Amniotic stem cell (primary cell): Measurements from ENCODE around the gene DNLZ.
"Not testable (repeated sequence)": the region's sequence is repeated elsewhere in the genome, so short reads cannot be mapped to it uniquely, and the experiment has no call there.

Experiments
- DNase-seq: peaks from one replicate; lab custom pipeline; 2025; lab: John Stamatoyannopoulos, UW

The DNLZ gene

DNA sequence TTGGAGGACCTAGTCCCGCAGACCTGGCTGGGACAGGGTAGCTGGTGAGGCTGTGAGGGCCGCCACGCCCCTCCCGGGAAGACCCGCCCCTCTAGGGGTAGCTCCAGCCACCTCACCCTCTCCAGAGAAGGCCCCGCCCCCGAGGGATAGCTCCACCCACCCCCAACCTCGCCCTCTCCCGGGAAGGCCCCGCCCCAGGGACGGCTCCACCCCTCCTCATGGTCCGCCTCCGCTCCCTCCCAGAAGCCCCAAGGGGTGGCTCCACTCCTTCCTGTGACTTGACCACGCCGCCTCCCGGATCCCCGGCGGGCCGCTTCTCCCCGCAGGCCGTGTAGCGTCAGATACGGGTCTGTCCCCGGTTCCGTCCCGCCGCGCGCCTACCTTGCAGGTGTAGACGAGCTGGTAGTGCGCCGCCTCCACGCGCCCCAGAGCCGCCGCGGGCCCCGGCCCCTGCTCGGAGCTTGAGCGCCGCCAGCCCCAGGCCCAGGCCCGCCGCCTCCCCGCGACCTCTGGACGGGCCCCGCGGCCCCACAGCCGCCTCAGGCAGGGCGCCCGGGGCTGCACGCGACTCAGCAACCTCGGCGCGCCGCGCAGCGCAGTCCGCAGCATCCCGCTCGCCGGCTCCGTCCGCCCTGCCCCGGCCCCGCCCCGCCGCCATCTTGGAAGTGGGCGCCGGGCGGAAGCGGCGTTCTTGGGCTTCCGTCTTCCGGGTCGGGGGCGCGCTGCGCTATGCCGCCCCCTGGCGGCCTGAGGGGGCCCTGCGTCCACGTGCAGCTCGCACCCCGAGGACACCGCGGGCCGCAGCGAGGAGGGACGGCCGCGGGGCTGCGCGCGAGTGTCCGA, at the start of gene DNLZ:
TSS of gene DNLZ (minus strand) at position 639 of the 843 bp plus-strand sequence. CDS start at position 609, 30 bp downstream.
- DNase-seq = peak; percentile 87

GRCh38 chr9:136412962-136413361, 49.4 kb upstream of the DNLZ start:
- no peak for DNase-seq

- DNase-seq = no peak
Measured at GRCh38 chr9:136411378-136411777, 47.8 kb upstream of the DNLZ start.

DNA sequence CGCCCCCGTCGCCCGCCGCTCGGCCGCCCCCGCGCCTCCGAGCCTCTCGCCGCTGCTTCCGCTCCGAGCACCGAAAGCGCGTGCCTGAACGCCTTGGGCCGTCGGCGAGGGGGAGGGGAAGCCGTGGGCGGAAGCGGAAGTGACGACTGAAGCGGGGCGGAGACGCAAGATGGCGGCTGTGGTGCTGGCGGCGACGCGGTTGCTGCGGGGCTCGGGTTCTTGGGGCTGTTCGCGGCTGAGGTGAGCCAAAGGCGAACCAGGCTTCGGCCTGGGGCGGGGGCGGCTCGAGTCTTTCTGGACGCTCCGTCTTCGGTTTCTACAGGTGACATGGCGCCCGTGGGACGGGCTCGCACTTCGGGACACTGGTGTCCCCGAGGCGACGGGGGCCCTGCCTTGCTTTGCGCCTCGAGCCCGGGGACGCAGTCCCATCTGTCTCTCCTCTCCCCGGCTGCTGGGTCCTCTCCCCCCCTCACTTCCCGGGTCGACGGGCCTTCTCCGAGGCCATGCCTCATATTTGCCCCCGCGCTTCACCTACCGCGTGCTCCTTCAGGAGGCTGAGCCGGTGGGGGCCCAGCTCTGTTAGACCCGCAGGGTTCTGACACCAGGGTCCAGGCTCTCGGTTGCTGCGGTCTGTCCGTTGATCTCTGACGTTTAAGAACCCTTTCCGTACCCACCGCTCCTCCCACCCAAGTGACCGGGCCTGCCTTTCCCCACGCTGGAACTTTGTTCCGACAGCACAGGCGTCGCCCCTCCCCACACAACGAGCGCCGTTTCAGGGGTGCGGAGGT, 47.1 kb upstream of the DNLZ start, which contains the start of the genes ENTR1 and PMPCA:
TSS of gene ENTR1 (minus strand) at position 115 of the 788 bp plus-strand sequence. CDS start 217 bp downstream, outside the sequence.
TSS of gene PMPCA (plus strand) at position 159 of the 788 bp plus-strand sequence. CDS start at position 170, 11 bp downstream.
- DNase-seq = peak; percentile 80

DNA sequence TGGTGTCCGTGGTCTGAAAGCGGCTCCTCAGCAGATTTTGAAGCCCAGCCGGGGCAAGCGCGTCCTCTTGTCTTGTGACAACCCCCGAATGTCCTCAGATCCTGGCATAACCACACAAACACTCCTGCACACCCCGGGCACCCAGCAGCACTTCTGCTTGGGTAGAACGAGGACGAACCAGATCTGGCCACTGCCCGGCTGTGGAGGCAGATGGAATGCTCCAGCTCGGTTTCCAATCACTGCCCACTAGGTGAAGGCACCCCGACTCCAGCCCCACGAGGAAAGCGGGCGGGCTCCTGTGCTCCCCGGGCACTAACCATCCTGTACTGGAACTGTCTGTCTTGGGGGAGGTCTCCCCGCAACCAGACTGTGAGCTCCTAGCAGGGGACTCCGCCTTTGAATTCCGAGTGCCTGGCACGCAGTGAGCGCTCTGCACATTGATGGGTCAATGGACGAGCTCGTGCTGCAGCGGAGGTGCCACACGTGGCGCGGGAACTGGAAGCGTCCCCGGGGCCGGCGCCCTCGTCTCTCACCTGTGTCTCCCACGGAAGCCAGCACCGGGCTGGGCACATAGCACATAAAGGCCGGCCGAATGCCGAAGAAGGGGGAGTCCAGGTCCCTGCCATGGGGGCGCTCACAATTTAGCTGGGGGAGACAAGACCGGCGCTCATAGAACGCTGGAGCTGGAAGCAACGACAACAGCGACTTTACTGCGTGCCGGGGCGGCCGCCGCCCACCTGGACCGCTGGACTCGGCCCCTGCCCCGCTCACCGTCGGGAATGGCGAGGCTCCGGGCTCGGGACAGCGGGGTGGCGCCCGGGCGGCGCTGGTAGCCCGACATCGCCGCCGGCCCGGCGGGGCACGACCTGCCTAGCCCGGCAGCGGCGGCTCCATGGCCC, 46.3 kb upstream of the DNLZ start:
- no peak for DNase-seq

GRCh38 chr9:136407911-136408310, 44.4 kb upstream of the DNLZ start:
- no peak for DNase-seq

DNA sequence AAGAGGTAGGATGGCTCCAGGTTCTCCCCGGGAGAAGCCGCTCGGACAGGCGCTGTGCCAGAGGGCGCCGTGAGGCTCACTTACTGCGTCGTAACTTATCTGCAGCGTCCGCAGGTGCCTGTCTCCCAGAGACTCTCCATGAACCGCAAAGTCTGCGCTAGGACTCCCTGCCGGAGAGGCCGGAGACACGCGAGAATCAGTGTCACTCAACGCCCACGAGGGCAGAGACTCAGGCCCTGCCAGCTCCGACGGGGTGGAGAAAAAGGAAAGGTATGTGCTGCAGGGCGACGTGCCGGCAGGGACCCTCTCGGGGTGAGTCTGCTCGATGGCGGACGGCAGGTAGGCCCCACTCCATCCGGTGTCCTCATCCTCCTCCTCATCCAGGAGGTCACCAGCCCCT, 43.5 kb upstream of the DNLZ start:
- not testable (repeated sequence) for DNase-seq

DNA sequence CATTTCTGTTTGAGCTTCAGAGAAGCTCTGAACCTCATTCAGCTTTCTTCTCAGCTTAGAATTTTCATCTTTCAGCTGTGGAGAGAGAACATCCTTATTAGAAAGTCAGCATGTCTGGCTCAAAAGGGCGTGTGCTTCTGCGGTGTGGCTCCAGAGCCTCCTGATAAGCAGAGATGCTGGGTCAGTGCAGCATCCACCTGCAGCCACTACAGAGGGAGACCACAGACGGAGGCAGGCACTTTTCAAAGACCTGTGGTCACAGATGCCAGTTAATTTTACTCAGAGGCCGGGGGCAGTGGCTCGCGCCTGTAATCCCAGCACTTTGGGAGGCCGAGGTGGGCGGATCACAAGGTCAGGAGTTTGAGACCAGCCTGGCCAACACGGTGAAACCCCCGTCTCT, 42.4 kb upstream of the DNLZ start:
- DNase-seq = not testable (repeated sequence)

- DNase-seq = no peak
Measured at GRCh38 chr9:136405481-136405880, 41.9 kb upstream of the DNLZ start.

DNA sequence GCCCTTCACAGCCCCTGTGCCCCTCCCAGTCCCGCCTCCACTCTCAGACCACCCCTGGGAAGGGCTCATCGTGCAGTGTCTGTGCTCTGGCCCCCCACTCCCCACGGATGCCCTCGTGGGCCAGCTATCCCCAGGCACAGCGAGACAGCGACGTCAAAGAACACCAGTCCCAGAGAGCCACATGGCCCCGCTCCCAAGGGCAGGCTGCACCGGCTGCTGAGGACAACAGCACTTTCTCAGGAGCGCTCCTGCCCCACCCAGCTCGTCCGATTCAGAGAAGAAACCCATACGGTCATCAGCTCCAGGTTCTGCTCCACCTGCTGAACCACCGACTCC, 41.2 kb upstream of the DNLZ start:
- no peak for DNase-seq

DNA sequence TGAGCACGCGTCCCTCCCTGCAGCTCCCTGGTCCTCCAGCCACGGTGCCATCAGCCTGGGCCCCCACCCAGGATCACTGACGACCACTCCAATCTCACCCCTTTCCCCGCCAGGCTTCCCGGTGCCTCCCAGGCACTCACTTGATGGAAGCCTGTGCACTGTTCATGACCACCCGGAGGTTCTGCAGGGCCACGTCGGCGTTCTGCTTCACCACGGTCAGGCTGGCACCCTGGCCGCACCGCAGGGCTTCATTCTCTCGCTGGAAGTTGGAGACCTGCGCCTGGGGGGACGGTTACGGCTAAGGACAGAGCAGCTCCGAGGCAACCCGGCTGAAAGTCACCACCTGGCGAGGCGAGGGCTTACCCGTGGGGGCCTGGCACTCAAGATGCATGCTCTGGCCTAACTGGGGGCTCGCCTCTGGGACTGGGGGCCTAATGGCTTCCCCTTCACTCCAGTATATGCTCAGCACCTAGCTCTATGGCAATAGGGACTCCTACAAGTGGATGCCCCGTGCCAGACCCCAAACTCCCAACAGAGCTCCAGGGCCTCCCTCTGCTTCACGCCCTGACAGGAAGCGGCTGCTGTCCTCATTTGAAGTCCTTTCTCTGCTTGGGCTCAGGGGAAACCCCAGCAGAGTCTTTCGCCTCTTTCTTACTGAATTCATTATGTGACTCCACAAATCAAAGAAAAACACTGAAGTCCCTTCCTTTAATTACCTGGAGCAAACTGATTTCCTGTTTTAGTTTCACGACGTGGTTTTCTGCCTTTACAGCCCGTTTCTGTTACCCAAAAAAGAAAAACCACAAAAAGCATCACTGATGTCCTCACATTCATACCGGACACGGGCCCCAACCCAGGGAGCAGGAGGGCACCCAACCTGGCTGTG, 40.6 kb upstream of the DNLZ start:
- no peak for DNase-seq

DNA sequence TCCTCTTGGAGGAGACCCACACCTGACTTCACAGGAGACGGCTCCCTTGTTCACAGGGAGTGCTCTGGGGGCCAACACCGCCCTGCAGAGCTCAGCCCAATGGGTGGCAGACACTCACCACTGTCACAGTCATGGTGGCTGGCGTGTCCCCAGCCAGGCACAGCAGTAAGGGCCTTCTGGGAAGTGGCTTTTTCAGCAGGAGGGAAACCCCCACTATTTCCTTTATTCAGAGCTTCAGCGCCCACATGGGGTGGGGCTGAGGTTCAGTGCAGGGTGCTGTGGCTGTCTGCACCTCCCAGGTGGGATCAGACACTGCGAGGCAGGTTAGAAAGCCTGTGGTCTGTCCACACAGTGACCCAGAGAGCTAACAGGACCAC, 40.0 kb upstream of the DNLZ start:
- DNase-seq = no peak

- no peak for DNase-seq
Measured at GRCh38 chr9:136402067-136402466, 38.5 kb upstream of the DNLZ start.

- DNase-seq = no peak
Measured at GRCh38 chr9:136401173-136401922, 37.8 kb upstream of the DNLZ start.

DNA sequence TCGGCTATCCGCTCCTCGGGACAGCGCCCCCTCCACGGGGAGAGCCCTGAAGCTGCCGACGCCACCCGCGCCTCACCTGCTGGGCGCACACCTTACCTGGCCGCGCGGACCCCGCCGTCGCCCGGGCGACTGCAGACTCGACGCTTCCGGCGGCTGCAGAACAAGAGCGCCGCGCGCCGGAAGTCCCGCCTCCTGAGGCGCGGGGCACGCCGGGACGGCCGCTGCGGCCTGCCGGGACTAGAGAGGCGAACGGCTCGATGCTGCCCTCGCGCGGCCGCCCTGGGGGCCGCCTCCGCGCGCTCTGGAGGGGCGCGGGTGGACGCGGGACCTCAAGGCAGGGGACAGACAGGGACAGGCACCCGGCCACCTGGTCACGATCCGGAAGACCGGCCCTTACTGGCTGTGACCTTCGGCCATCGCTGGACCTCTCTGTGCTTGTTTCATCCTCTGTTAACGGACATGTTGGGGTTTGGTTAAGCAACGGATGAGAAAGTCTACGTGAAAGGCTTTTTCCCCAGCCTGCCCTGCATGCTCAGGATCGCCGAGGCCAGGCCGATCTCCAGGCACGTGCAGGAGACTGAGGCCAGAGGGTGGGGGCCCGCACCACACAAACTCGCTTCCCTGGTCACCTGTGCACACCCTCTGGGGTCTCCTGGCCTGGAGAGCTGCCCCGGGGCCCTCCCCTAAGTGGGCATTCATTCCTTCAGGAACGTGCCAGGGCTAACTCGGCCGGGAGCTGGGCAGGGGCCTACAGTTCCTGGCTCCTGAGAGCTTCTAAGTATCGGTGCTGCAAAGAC, 36.7 kb upstream of the DNLZ start, which contains the start of gene SNAPC4:
TSS of gene SNAPC4 (minus strand) at position 133 of the 797 bp plus-strand sequence. CDS start 1,742 bp downstream, outside the sequence.
- peak; percentile 62 for DNase-seq

DNA sequence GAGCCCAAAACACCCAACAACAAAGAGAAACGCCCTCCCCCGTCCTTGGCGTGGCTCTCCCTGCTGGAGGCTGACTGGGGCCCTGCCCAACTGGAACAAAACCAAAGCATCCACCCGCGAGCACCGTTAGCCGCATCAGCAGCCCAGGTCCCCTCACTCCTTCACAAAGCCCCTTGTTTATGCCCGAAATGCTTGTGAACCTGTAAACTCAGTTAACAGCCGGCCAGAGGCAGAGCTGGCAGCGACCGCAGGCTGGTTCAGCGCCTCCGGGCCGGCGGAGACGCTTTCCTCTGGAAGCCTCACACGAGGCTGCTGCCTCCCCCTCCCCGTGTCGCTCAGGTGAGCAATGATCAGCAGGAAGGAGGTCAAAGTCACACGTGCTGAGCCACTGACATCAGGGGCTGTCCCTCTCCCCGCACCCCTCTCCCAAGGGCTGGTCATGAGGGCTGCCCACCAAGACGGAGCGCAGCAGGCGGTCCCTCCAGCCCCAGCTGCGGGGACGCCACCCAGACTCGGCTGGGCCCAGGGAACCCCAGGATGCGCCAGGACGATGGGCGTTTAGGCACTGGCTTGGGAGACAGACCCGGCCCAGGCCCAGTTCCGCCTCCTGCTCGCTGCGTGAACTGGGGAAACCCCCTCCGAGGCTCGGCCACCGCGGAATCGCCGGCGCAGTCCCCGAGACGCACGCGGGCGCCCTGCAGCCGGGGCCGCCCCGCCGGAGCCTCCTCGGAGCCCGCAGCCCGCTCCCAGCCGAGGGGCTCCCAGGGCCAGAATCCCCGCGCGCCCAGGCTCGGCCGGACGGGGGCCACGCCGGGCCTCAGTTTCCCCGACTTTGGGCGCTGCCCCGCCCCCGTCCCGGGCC, 35.9 kb upstream of the DNLZ start:
- DNase-seq = no peak

DNA sequence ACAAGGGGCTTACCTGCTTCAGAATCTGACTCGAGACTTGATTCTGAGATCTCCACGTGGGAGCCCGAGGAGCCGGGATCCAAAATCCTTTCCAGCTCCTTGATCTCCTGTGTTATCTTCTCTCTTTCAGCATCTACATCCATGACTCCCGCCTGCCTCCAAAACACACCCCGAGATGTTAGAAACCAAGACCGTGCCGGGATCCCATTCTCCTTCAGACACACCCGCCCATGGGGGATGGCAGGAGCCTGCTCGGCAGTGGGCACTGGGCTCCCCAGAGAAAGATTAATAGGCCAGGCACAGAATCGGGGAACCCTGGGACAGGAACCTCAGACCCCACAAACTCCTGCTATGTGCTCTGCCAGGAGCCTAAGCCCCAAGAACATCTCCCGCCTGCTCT, 34.7 kb upstream of the DNLZ start:
- DNase-seq = no peak

DNA sequence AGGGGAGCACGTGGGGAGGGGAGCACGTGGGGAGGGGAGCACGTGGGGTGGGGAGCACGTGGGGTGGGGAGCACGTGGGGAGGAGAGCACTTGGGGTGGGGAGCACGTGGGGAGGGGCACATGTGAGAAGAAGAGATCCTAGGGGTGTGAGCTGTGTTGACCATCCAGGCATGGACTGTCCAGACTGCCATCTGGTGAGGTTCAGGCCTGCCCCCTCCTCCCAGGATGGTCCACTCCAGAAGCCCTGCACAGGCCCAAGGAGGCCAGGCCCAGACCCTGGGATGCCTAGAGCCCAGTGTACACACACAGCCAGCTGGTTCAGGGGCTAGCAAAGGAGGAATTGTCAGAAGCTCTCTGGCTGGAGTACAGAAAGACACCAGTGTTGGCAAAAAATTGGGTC, 34.1 kb upstream of the DNLZ start:
- no peak for DNase-seq

GRCh38 chr9:136396219-136396515, 32.6 kb upstream of the DNLZ start:
- no peak for DNase-seq
